Astrocyte of the cerebellum (primary cell): ENCODE data around the gene WDR46.

Experiments used
- DNase-seq: peaks from one replicate; pipeline ENCODE4 v3.0.0-alpha.2; 2011; ENCODE audit warnings: low read depth
- H3K4me3 ChIP-seq: 2 replicates; pipeline ENCODE4 v1.5.1; 2011; ENCODE audit warnings: mild to moderate bottlenecking, low read depth, low read length, moderate library complexity
- in situ Hi-C: cut with HindIII; loops from 2 replicates; pipeline ENCODE4 v1.10.0; 2017; ENCODE audit warnings: low sequenced_read_pairs
- TF ChIP-seq, protein P1 (sequence below): IDR thresholded peaks from 2 replicates; pipeline ENCODE4 v1.5.1; 2012; ENCODE audit warnings: low read length, low read depth, moderate library complexity, mild to moderate bottlenecking; ENCODE audit errors: missing control alignments

Gene WDR46

DNA sequence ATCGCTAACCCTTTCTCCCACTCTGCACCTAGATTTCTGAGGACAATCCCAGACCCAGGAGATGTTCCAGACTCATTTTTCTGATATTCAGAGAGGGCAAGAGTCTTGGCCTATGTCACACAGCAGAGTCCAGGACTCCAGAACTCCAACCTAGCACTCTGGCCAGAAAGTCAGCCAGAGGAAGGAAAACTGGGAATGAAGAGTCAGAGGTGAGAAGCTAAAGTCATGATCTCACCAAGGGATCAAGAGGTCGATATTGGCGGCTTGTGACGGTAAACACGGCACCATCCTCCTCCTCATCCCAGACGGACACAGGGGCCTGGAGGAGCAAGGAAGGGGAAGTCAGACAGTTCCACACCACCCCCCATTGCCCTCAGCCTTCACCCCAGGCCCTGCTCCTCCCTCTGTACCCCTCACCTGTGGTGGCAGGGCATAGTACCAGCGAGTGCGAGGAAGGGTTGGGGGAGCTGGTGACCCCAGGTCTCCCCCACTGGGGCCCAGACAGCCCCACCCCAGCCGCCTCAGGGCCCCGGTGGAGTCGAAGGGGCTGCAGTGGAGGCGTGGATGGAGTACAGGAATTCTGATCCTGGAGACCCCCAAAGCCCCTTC, 7.9 kb upstream of the WDR46 start:
- TF ChIP-seq, protein P1, sequence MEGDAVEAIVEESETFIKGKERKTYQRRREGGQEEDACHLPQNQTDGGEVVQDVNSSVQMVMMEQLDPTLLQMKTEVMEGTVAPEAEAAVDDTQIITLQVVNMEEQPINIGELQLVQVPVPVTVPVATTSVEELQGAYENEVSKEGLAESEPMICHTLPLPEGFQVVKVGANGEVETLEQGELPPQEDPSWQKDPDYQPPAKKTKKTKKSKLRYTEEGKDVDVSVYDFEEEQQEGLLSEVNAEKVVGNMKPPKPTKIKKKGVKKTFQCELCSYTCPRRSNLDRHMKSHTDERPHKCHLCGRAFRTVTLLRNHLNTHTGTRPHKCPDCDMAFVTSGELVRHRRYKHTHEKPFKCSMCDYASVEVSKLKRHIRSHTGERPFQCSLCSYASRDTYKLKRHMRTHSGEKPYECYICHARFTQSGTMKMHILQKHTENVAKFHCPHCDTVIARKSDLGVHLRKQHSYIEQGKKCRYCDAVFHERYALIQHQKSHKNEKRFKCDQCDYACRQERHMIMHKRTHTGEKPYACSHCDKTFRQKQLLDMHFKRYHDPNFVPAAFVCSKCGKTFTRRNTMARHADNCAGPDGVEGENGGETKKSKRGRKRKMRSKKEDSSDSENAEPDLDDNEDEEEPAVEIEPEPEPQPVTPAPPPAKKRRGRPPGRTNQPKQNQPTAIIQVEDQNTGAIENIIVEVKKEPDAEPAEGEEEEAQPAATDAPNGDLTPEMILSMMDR = no peak
- in situ Hi-C loops = no loop called here
- no peak for DNase-seq
- H3K4me3 ChIP-seq = peak overlapping the region; percentile 73

- no peak for DNase-seq
- H3K4me3 ChIP-seq = no peak overlapping the region
- in situ Hi-C loops = no loop called here
- TF ChIP-seq, protein P1 = no peak
Measured at GRCh38 chr6:33295621-33296369, 6.8 kb upstream of the WDR46 start.

GRCh38 chr6:33294086-33294823, 5.2 kb upstream of the WDR46 start:
- DNase-seq = no peak
- H3K4me3 ChIP-seq = no peak overlapping the region
- TF ChIP-seq, protein P1 = no peak
- in situ Hi-C loops = no loop called here

DNA sequence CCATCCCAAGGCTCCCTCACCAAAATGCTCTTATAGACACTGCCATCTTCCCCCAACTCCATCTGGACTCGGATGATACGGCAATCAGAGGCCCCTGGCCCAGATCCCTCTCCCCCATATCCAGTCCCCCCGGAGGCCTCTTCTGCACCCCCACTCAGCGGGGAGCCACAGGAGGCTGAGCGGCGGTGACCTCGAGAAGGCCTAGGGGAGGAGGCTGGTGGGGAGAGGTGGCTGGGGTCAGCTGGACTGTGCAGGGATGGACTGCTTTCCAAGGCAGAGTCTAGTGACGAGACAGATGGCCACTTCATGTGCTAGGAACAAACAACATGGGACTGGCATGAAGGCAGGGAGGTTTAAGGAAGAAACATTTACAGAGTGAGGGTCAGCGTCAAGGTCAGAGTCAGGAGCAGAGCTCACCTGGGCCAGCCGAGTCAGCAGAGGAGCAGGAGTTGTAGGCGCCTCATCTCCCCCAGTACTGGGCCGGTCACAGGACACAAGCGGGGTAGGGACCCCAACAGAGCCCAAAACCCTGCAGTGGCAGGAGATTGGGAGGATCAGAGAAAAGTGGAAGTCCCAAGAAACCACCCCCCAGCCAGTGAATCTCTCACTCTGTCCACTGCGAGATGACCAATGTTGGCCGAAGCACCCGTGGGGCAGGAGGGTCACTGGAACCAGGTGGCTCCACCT, 4.1 kb upstream of the WDR46 start:
- in situ Hi-C loops = no loop called here
- TF ChIP-seq, protein P1 = no peak
- no peak for DNase-seq
- no peak overlapping the region for H3K4me3 ChIP-seq

GRCh38 chr6:33290459-33290858, 1.4 kb upstream of the WDR46 start:
- H3K4me3 ChIP-seq = peak overlapping the region; percentile 72
- in situ Hi-C loops = no loop called here
- TF ChIP-seq, protein P1 = no peak
- no peak for DNase-seq

DNA sequence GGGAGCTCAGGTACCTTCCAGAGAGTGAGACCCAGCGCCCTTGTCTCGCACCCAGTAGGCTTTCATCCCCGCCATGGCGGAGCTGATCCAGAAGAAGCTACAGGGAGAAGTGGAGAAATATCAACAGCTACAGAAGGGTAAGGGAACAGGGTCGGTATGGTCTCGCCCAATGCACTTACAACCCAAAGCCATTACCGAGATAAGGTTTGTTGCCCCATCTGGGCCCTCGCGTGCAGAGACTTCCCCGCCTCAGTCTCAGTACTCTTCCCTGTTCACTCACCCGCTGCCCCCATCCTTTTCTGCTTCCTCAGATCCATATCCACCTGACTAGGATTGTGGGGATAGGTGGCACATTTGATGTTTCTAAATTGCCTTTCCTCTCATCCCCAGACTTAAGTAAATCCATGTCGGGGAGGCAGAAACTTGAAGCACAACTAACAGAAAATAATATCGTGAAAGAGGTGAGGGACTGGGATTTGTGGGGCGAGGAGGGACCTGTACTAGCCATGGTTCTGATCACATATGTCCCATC, 811 bp upstream of the WDR46 start:
- no peak for DNase-seq
- in situ Hi-C loops = no loop called here
- H3K4me3 ChIP-seq = peak overlapping the region; percentile 72
- TF ChIP-seq, protein P1 = no peak
